GM23338 (cell line): ENCODE results near the gene UTS2. TPM values are rescaled to one million over a fixed set of nuclear protein-coding genes. Genes with fewer than 3 reads are reported as not detected.

ENCODE experiments used
- ATAC-seq: fragments of 200-7000 bp; cut with Tn5 transposase; 3 replicates; pipeline ENCODE4 v1.9.1; 2020
- DNase-seq: peaks from one replicate; pipeline ENCODE4 v3.0.0-alpha.2; 2015; ENCODE audit warnings: low spot score
- H2AFZ ChIP-seq: fragments of 200-600 bp; sonication (generic); 2 replicates; pipeline ENCODE4 v1.8.0; 2016; ENCODE audit warnings: antibody characterized with exemption, mild to moderate bottlenecking, moderate library complexity
- H3F3A ChIP-seq: fragments of 200-600 bp; sonication (generic); replicated peaks from 2 replicates; pipeline ENCODE4 v1.8.0; 2017; ENCODE audit warnings: antibody characterized with exemption, mixed run types, low read depth
- H3K27ac ChIP-seq: fragments of 200-600 bp; sonication (generic); 2 replicates; pipeline ENCODE4 v1.6.1; 2016; ENCODE audit warnings: low read depth
- H3K27me3 ChIP-seq: fragments of 200-600 bp; sonication (generic); 2 replicates; pipeline ENCODE4 v1.8.0; 2016; ENCODE audit warnings: mild to moderate bottlenecking, mixed run types, moderate library complexity; ENCODE audit not compliant: insufficient read depth
- H3K36me3 ChIP-seq: fragments of 200-600 bp; sonication (generic); 2 replicates; pipeline ENCODE4 v1.8.0; 2016; ENCODE audit warnings: mild to moderate bottlenecking; ENCODE audit not compliant: insufficient read depth
- H3K4me1 ChIP-seq: fragments of 200-600 bp; sonication (generic); 2 replicates; pipeline ENCODE4 v1.8.0; 2016; ENCODE audit warnings: mild to moderate bottlenecking, moderate library complexity; ENCODE audit not compliant: insufficient read depth
- H3K4me2 ChIP-seq: fragments of 200-600 bp; sonication (generic); 2 replicates; pipeline ENCODE4 v1.7.1; 2017; ENCODE audit warnings: mixed run types
- H3K4me3 ChIP-seq: fragments of 200-600 bp; sonication (generic); 2 replicates; pipeline ENCODE4 v1.6.1; 2016; ENCODE audit warnings: mixed run types
- H3K79me2 ChIP-seq: fragments of 200-600 bp; sonication (generic); replicated peaks from 2 replicates; pipeline ENCODE4 v1.8.0; 2017; ENCODE audit warnings: mild to moderate bottlenecking; ENCODE audit not compliant: insufficient read depth
- H3K9me2 ChIP-seq: fragments of 200-600 bp; sonication (generic); 2 replicates; pipeline ENCODE4 v1.8.0; 2017; ENCODE audit not compliant: insufficient read depth
- H4K20me1 ChIP-seq: fragments of 200-600 bp; sonication (generic); replicated peaks from 2 replicates; pipeline ENCODE4 v1.8.0; 2017; ENCODE audit warnings: mild to moderate bottlenecking; ENCODE audit not compliant: insufficient read depth
- H3K27ac Mint-ChIP-seq: 2 replicates; pipeline ENCODE4 v1.8.0; 2020; ENCODE audit warnings: inconsistent platforms, mild to moderate bottlenecking, moderate library complexity, mixed read lengths
- H3K27me3 Mint-ChIP-seq: 3 replicates; pipeline ENCODE4 v1.8.0; 2022; ENCODE audit warnings: low read depth, mild to moderate bottlenecking, moderate library complexity, mixed read lengths, inconsistent platforms; ENCODE audit not compliant: insufficient read depth, poor library complexity
- H3K36me3 Mint-ChIP-seq: 3 replicates; pipeline ENCODE4 v1.8.0; 2021; ENCODE audit warnings: low read depth, mild to moderate bottlenecking, inconsistent platforms, moderate library complexity, mixed read lengths
- H3K4me1 Mint-ChIP-seq: 3 replicates; pipeline ENCODE4 v1.8.0; 2020; ENCODE audit warnings: mild to moderate bottlenecking, inconsistent platforms, mixed read lengths
- H3K4me3 Mint-ChIP-seq: 3 replicates; pipeline ENCODE4 v1.8.0; 2021; ENCODE audit warnings: moderate library complexity, mild to moderate bottlenecking, inconsistent platforms, mixed read lengths
- H3K9me3 Mint-ChIP-seq: 3 replicates; pipeline ENCODE4 v1.8.0; 2020; ENCODE audit warnings: moderate library complexity, mild to moderate bottlenecking, inconsistent platforms, mixed read lengths
- EZH2 ChIP-seq: fragments of 200-600 bp; sonication (generic); IDR thresholded peaks from one replicate; pipeline ENCODE4 v1.8.0; 2017; ENCODE audit warnings: antibody characterized with exemption, mild to moderate bottlenecking, low read depth; ENCODE audit not compliant: unreplicated experiment
- EZH2phosphoT487 ChIP-seq: fragments of 200-600 bp; sonication (generic); IDR thresholded peaks from one replicate; pipeline ENCODE4 v1.8.1; 2018; ENCODE audit warnings: antibody characterized with exemption; ENCODE audit not compliant: unreplicated experiment
- NANOG ChIP-seq: IDR thresholded peaks from 2 replicates; pipeline ENCODE4 v1.6.1; 2016; ENCODE audit warnings: antibody characterized with exemption, borderline replicate concordance
- POLR2AphosphoS5 ChIP-seq: IDR thresholded peaks from 2 replicates; pipeline ENCODE4 v1.6.1; 2016; ENCODE audit warnings: antibody characterized with exemption, low read depth
- STAT1 ChIP-seq: IDR thresholded peaks from one replicate; pipeline ENCODE4 v1.6.1; 2016; ENCODE audit warnings: antibody characterized with exemption; ENCODE audit not compliant: unreplicated experiment
- ZNF114 ChIP-seq: fragments of 250-450 bp; sonication (Bioruptor Pico); IDR thresholded peaks from 2 replicates; pipeline ENCODE4 v1.5.0; 2020; ENCODE audit warnings: mild to moderate bottlenecking, moderate library complexity
- polyA plus RNA-seq: library from polyadenylated mRNA; unstranded; fragments of >200 nt; fragmentation: Nextera tagmentation; extraction: Ambion mirVana; gene quantifications from 2 replicates; pipeline ENCODE4 v1.2.1, GENCODE V29; 2016
- total RNA-seq: library from RNA; depleted of rRNA; stranded (reverse); fragments of >200 nt; shearing (Covaris generic); gene quantifications from 2 replicates; pipeline ENCODE4 v1.2.3, GENCODE V29; 2014
- TF ChIP-seq, protein P1 (sequence below), 2 experiments: fragments of 200-600 bp in 1 of 2; sonication (generic) in 1 of 2; conservative IDR thresholded peaks; 2 replicates each; pipeline versions ENCODE4 v1.5.1 to v1.6.1; 2016 to 2017; ENCODE audit warnings: antibody characterized with exemption in 2 of 2, low read depth in 2 of 2, mild to moderate bottlenecking in 2 of 2, moderate library complexity in 1 of 2
- TF ChIP-seq, protein P2 (sequence below): IDR thresholded peaks from 2 replicates; pipeline ENCODE4 v1.6.1; 2016; ENCODE audit warnings: antibody characterized with exemption
- TF ChIP-seq, protein P3 (sequence below): fragments of 250-450 bp; sonication (Bioruptor Pico); IDR thresholded peaks from 2 replicates; pipeline ENCODE4 v1.5.0; 2020; ENCODE audit warnings: mild to moderate bottlenecking, moderate library complexity

The UTS2 gene
- total and polyA plus RNA-seq, 2 experiments from 2014 or later, result not detected

DNA sequence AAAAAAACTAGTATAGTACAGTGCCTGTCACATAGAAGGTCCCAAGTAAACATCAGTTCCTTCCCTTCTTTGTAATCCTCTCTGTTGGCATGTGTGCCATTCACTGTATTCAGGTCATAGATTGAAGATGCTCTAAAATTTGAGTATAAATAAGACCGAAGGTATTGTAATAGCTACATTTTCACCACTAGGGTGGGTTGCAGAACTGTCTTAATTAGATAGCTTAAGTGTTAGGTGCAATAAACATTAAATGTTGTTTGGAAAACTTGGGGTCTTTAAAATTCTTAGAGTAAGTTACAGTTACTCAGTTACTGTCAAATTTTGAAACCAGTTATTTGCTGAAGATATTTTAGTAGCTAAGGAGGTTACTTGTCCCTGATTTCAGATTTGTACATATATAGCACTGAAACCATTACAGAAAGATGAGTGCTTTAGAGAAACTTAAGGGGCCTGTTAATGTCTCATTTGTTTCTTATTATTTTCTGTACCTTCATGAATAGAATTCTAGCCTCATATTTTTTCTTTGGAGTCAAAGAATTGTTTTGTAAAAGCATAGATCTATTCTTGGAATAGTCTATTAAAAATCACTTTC, 44.5 kb downstream of the UTS2 start:
- H3K9me2 ChIP-seq, result no peaks in the 10 kb centered on the region
- H3K4me1 Mint-ChIP-seq, result no peaks in the 10 kb centered on the region
- peaks cover 40% of the 10 kb centered on the region for H3K36me3 Mint-ChIP-seq
- peaks cover 6% of the 10 kb centered on the region for H3K9me3 Mint-ChIP-seq
- peaks cover 15% of the 10 kb centered on the region; the same call in 1 of the 2 replicates for H3K36me3 ChIP-seq
- TF ChIP-seq STAT1 (no peak), EZH2 (no peak), NANOG (no peak), POLR2AphosphoS5 (no peak)
- TF ChIP-seq, protein P1, sequence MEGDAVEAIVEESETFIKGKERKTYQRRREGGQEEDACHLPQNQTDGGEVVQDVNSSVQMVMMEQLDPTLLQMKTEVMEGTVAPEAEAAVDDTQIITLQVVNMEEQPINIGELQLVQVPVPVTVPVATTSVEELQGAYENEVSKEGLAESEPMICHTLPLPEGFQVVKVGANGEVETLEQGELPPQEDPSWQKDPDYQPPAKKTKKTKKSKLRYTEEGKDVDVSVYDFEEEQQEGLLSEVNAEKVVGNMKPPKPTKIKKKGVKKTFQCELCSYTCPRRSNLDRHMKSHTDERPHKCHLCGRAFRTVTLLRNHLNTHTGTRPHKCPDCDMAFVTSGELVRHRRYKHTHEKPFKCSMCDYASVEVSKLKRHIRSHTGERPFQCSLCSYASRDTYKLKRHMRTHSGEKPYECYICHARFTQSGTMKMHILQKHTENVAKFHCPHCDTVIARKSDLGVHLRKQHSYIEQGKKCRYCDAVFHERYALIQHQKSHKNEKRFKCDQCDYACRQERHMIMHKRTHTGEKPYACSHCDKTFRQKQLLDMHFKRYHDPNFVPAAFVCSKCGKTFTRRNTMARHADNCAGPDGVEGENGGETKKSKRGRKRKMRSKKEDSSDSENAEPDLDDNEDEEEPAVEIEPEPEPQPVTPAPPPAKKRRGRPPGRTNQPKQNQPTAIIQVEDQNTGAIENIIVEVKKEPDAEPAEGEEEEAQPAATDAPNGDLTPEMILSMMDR (conservative IDR thresholded peaks at IDR 0.05; ENCODE audit: low read depth in 2 of 2), result peak; percentile 52 to 81
- TF ChIP-seq, protein P2, sequence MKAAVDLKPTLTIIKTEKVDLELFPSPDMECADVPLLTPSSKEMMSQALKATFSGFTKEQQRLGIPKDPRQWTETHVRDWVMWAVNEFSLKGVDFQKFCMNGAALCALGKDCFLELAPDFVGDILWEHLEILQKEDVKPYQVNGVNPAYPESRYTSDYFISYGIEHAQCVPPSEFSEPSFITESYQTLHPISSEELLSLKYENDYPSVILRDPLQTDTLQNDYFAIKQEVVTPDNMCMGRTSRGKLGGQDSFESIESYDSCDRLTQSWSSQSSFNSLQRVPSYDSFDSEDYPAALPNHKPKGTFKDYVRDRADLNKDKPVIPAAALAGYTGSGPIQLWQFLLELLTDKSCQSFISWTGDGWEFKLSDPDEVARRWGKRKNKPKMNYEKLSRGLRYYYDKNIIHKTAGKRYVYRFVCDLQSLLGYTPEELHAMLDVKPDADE, result no peak
- no peaks in the 10 kb centered on the region for H3K27me3 Mint-ChIP-seq
- no peaks in the 10 kb centered on the region for H3K27me3 ChIP-seq
- no peak overlapping the region for H2AFZ ChIP-seq
- 0 out of 2 replicates have a peak, but pooled peaks cover 7% of the 10 kb centered on the region for H4K20me1 ChIP-seq
- H3K4me2 ChIP-seq, result no peak overlapping the region
- DNase-seq (peak; percentile 63), ATAC-seq (peak; percentile 44; the same call in 1 of the 3 replicates)
- no peaks in the 10 kb centered on the region for H3F3A ChIP-seq
- H3K27ac ChIP-seq, result no peak overlapping the region
- no peaks in the 10 kb centered on the region for H3K79me2 ChIP-seq
- H3K4me3 ChIP-seq, result no peak overlapping the region
- H3K4me3 Mint-ChIP-seq, result no peak overlapping the region
- H3K4me1 ChIP-seq, result no peaks in the 10 kb centered on the region
- H3K27ac Mint-ChIP-seq, result no peak overlapping the region

DNA sequence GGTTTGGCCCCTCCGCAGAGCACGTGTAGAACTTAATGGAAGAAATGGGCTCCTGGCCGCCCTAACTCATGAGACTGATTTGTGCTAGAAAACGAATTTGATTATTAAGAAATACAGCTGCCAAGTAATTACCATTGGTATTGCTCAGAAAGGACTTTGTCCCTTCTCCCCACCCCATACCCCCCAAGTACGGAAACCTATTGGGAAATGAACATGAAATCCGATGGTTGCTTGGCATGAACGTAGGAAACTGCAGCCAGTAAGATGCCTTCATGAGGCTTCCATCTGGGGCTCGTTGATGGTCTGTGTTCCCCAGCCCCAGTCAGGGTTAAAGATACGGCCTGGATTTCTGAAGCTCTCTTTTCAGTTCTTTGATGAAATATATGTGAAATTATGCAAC, 47.4 kb downstream of the UTS2 start:
- Histone ChIP-seq H3K27me3 (no peaks in the 10 kb centered on the region), H3K4me3 (no peak overlapping the region), H2AFZ (no peak overlapping the region), H3K4me2 (no peak overlapping the region), H3K9me2 (no peaks in the 10 kb centered on the region), H3F3A (no peaks in the 10 kb centered on the region), H3K36me3 (peaks cover 8% of the 10 kb centered on the region; the same call in 1 of the 2 replicates), H3K79me2 (no peaks in the 10 kb centered on the region), H4K20me1 (0 out of 2 replicates have a peak, but pooled peaks cover 7% of the 10 kb centered on the region), H3K27ac (no peak overlapping the region), H3K4me1 (peaks cover 5% of the 10 kb centered on the region; the same call in 1 of the 2 replicates)
- Mint-ChIP-seq H3K36me3 (peaks cover 18% of the 10 kb centered on the region; the same call in 2 of the 3 replicates), H3K4me3 (no peak overlapping the region), H3K27ac (no peak overlapping the region), H3K9me3 (no peaks in the 10 kb centered on the region; the same call in 2 of the 3 replicates), H3K4me1 (peaks cover 3% of the 10 kb centered on the region; the same call in 1 of the 3 replicates), H3K27me3 (no peaks in the 10 kb centered on the region)
- ATAC-seq, result no peak
- no peak for DNase-seq
- TF ChIP-seq STAT1 (no peak), EZH2phosphoT487 (no peak), ZNF114 (CRISPR knock-in tag) (no peak), NANOG (no peak)
- TF ChIP-seq, protein P2, result no peak
- TF ChIP-seq, protein P3, sequence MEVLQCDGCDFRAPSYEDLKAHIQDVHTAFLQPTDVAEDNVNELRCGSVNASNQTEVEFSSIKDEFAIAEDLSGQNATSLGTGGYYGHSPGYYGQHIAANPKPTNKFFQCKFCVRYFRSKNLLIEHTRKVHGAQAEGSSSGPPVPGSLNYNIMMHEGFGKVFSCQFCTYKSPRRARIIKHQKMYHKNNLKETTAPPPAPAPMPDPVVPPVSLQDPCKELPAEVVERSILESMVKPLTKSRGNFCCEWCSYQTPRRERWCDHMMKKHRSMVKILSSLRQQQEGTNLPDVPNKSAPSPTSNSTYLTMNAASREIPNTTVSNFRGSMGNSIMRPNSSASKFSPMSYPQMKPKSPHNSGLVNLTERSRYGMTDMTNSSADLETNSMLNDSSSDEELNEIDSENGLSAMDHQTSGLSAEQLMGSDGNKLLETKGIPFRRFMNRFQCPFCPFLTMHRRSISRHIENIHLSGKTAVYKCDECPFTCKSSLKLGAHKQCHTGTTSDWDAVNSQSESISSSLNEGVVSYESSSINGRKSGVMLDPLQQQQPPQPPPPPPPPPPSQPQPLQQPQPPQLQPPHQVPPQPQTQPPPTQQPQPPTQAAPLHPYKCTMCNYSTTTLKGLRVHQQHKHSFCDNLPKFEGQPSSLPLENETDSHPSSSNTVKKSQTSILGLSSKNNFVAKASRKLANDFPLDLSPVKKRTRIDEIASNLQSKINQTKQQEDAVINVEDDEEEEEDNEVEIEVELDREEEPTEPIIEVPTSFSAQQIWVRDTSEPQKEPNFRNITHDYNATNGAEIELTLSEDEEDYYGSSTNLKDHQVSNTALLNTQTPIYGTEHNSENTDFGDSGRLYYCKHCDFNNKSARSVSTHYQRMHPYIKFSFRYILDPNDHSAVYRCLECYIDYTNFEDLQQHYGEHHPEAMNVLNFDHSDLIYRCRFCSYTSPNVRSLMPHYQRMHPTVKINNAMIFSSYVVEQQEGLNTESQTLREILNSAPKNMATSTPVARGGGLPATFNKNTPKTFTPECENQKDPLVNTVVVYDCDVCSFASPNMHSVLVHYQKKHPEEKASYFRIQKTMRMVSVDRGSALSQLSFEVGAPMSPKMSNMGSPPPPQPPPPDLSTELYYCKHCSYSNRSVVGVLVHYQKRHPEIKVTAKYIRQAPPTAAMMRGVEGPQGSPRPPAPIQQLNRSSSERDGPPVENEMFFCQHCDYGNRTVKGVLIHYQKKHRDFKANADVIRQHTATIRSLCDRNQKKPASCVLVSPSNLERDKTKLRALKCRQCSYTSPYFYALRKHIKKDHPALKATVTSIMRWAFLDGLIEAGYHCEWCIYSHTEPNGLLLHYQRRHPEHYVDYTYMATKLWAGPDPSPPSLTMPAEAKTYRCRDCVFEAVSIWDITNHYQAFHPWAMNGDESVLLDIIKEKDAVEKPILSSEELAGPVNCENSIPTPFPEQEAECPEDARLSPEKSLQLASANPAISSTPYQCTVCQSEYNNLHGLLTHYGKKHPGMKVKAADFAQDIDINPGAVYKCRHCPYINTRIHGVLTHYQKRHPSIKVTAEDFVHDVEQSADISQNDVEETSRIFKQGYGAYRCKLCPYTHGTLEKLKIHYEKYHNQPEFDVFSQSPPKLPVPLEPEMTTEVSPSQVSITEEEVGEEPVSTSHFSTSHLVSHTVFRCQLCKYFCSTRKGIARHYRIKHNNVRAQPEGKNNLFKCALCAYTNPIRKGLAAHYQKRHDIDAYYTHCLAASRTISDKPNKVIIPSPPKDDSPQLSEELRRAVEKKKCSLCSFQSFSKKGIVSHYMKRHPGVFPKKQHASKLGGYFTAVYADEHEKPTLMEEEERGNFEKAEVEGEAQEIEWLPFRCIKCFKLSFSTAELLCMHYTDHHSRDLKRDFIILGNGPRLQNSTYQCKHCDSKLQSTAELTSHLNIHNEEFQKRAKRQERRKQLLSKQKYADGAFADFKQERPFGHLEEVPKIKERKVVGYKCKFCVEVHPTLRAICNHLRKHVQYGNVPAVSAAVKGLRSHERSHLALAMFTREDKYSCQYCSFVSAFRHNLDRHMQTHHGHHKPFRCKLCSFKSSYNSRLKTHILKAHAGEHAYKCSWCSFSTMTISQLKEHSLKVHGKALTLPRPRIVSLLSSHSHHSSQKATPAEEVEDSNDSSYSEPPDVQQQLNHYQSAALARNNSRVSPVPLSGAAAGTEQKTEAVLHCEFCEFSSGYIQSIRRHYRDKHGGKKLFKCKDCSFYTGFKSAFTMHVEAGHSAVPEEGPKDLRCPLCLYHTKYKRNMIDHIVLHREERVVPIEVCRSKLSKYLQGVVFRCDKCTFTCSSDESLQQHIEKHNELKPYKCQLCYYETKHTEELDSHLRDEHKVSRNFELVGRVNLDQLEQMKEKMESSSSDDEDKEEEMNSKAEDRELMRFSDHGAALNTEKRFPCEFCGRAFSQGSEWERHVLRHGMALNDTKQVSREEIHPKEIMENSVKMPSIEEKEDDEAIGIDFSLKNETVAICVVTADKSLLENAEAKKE (CRISPR knock-in tag), result no peak
